Stimulated activated CD8-positive, alpha-beta memory T cell treated with anti-CD3 and anti-CD28 coated beads, Interleukin-12 subunit alpha, Interleukin-12 subunit beta, amount 100 ng/mL, for 24 hours (primary cell): ENCODE results near the gene CASTOR1.

ENCODE experiments used
- DNase-seq: peaks from one replicate; pipeline ENCODE4 v3.0.0-alpha.2; 2020; ENCODE audit errors: extremely low read depth

Gene CASTOR1

GRCh38 chr22:30263883-30264282 is 25.4 kb downstream of the CASTOR1 start:
- no peak for DNase-seq

- DNase-seq = peak; percentile 54
Measured at GRCh38 chr22:30262917-30263741, 26.2 kb downstream of the CASTOR1 start.

GRCh38 chr22:30262112-30262511 is 27.2 kb downstream of the CASTOR1 start:
- no peak for DNase-seq

- no peak for DNase-seq
Measured at GRCh38 chr22:30261134-30261533, 28.2 kb downstream of the CASTOR1 start.

GRCh38 chr22:30260682-30261081 is 28.6 kb downstream of the CASTOR1 start:
- DNase-seq = no peak

GRCh38 chr22:30260276-30260675 is 29.0 kb downstream of the CASTOR1 start:
- DNase-seq = no peak

- no peak for DNase-seq
Measured at GRCh38 chr22:30254314-30254713, 35.0 kb downstream of the CASTOR1 start.

- DNase-seq = no peak
Measured at GRCh38 chr22:30253205-30253852, 36.0 kb downstream of the CASTOR1 start.

GRCh38 chr22:30252411-30253204 is 36.7 kb downstream of the CASTOR1 start:
- DNase-seq = no peak

GRCh38 chr22:30251711-30252110 is 37.6 kb downstream of the CASTOR1 start:
- DNase-seq = no peak

GRCh38 chr22:30250661-30251267 is 38.5 kb downstream of the CASTOR1 start:
- DNase-seq = no peak

GRCh38 chr22:30250039-30250565 is 39.2 kb downstream of the CASTOR1 start:
- DNase-seq = no peak

GRCh38 chr22:30249049-30250038 is 40.0 kb downstream of the CASTOR1 start:
- no peak for DNase-seq

- DNase-seq = no peak
Measured at GRCh38 chr22:30248484-30248883, 40.8 kb downstream of the CASTOR1 start.

GRCh38 chr22:30247974-30248373 is 41.3 kb downstream of the CASTOR1 start:
- no peak for DNase-seq

- DNase-seq = no peak
Measured at GRCh38 chr22:30247561-30247960, 41.7 kb downstream of the CASTOR1 start.

- DNase-seq = no peak
Measured at GRCh38 chr22:30246814-30247376, 42.4 kb downstream of the CASTOR1 start.

- DNase-seq = no peak
Measured at GRCh38 chr22:30245985-30246813, 43.1 kb downstream of the CASTOR1 start, which contains the start of gene LIF. TSS of gene LIF (minus strand) at chr22:30246759. CDS start at chr22:30246695, 64 bp downstream.
